GM12892 (cell line): ENCODE data around the gene MCM3AP.
"Not testable (repeated sequence)": the region's sequence is repeated elsewhere in the genome, so short reads cannot be mapped to it uniquely, and the experiment has no call there.

Experiments
- DNase-seq: peaks from one replicate; pipeline ENCODE4 v3.0.0; 2011; ENCODE audit not compliant: insufficient read length
- FAIRE-seq: peaks from 2 replicates; lab custom pipeline; 2011; peaks lifted over from hg19 to GRCh38; lab: Jason Lieb, UNC
- POLR2A ChIP-seq: IDR thresholded peaks from 2 replicates; pipeline ENCODE4 v1.6.1; 2011; ENCODE audit warnings: low read depth, low read length, control low read depth
- POLR2AphosphoS5 ChIP-seq: IDR thresholded peaks from 2 replicates; pipeline ENCODE4 v1.6.1; 2011; ENCODE audit warnings: low read depth, low read length, control low read depth
- TAF1 ChIP-seq: IDR thresholded peaks from 2 replicates; pipeline ENCODE4 v1.6.1; 2011; ENCODE audit warnings: low read depth, mild to moderate bottlenecking, control low read depth, low read length, borderline replicate concordance

The MCM3AP gene

GRCh38 chr21:46323227-46323709 is 37.9 kb upstream of the MCM3AP start:
- TF ChIP-seq POLR2AphosphoS5 = no peak
- TF ChIP-seq POLR2A = no peak; the same call in 1 of the 2 replicates
- no peak for TF ChIP-seq TAF1
- no peak for DNase-seq
- FAIRE-seq = no peak

GRCh38 chr21:46322351-46323226 is 37.2 kb upstream of the MCM3AP start:
- TF ChIP-seq POLR2AphosphoS5 (no peak), POLR2A (no peak), TAF1 (no peak)
- DNase-seq (no peak), FAIRE-seq (no peak)

GRCh38 chr21:46320331-46320801 is 35.0 kb upstream of the MCM3AP start:
- FAIRE-seq = no peak
- no peak for DNase-seq
- TF ChIP-seq TAF1 (no peak), POLR2AphosphoS5 (0 out of 2 replicates have a peak, but pooled peaks have one; percentile 25), POLR2A (no peak)

- FAIRE-seq (no peak), DNase-seq (no peak)
- TF ChIP-seq POLR2A (no peak), TAF1 (no peak), POLR2AphosphoS5 (no peak)
Observed at GRCh38 chr21:46319186-46319585, 33.8 kb upstream of the MCM3AP start.

GRCh38 chr21:46318464-46318845 is 33.0 kb upstream of the MCM3AP start:
- no peak for FAIRE-seq
- no peak for DNase-seq
- TF ChIP-seq POLR2A = no peak
- no peak for TF ChIP-seq POLR2AphosphoS5

GRCh38 chr21:46317710-46318463 is 32.5 kb upstream of the MCM3AP start:
- no peak for DNase-seq
- FAIRE-seq = no peak
- TF ChIP-seq POLR2A = no peak
- TF ChIP-seq POLR2AphosphoS5 = no peak; the same call in 1 of the 2 replicates
- no peak for TF ChIP-seq TAF1

- no peak for TF ChIP-seq POLR2AphosphoS5
- no peak for TF ChIP-seq TAF1
- TF ChIP-seq POLR2A = no peak
- FAIRE-seq (no peak), DNase-seq (no peak)
Observed at GRCh38 chr21:46316708-46317324, 31.4 kb upstream of the MCM3AP start.

GRCh38 chr21:46314441-46315020 is 29.1 kb upstream of the MCM3AP start:
- no peak for DNase-seq
- no peak for FAIRE-seq
- TF ChIP-seq POLR2A = no peak
- no peak for TF ChIP-seq POLR2AphosphoS5
- no peak for TF ChIP-seq TAF1

- no peak for TF ChIP-seq TAF1
- TF ChIP-seq POLR2AphosphoS5 = no peak
- TF ChIP-seq POLR2A = no peak
- FAIRE-seq = no peak
- no peak for DNase-seq
Observed at GRCh38 chr21:46312949-46313348, 27.5 kb upstream of the MCM3AP start.

GRCh38 chr21:46311568-46311967 is 26.2 kb upstream of the MCM3AP start:
- DNase-seq (no peak), FAIRE-seq (no peak)
- TF ChIP-seq TAF1 = no peak
- no peak for TF ChIP-seq POLR2AphosphoS5
- TF ChIP-seq POLR2A = no peak

- not testable (repeated sequence) for DNase-seq, FAIRE-seq
Observed at GRCh38 chr21:46310260-46310659, 24.8 kb upstream of the MCM3AP start.
